HepG2 (cell line): Measurements from ENCODE around the gene CDKN1C. TPM values are rescaled to one million over a fixed set of nuclear protein-coding genes. Genes with fewer than 3 reads are reported as not detected.

Source experiments
- BCL6 ChIP-seq: IDR thresholded peaks from 2 replicates; pipeline ENCODE4 v1.6.1; 2016; ENCODE audit warnings: missing genetic modification reagents, missing compliant biosample characterization
- HOMEZ ChIP-seq: IDR thresholded peaks from 2 replicates; pipeline ENCODE4 v1.6.1; 2016; ENCODE audit warnings: low read depth
- MEF2D ChIP-seq: sonication (generic); formaldehyde crosslinking; IDR thresholded peaks from 2 replicates; pipeline ENCODE4 v1.5.1; 2020; ENCODE audit warnings: mild to moderate bottlenecking, missing genetic modification reagents
- MIXL1 ChIP-seq: IDR thresholded peaks from 2 replicates; pipeline ENCODE4 v1.6.1; 2016
- SMYD3 ChIP-seq: sonication (generic); formaldehyde crosslinking; IDR thresholded peaks from 2 replicates; pipeline ENCODE4 v1.8.1; 2023; ENCODE audit warnings: mild to moderate bottlenecking, missing genetic modification reagents
- SP140L ChIP-seq: sonication (generic); formaldehyde crosslinking; IDR thresholded peaks from 2 replicates; pipeline ENCODE4 v1.4.0; 2020; ENCODE audit warnings: missing genetic modification reagents, borderline replicate concordance
- ZBTB38 ChIP-seq: sonication (generic); formaldehyde crosslinking; IDR thresholded peaks from 2 replicates; pipeline ENCODE4 v1.5.1; 2020; ENCODE audit warnings: mild to moderate bottlenecking, missing genetic modification reagents
- ZBTB7A ChIP-seq: sonication (generic); formaldehyde crosslinking; IDR thresholded peaks from 2 replicates; pipeline ENCODE4 v1.8.0; 2022; ENCODE audit warnings: mild to moderate bottlenecking, missing genetic modification reagents
- ZFP41 ChIP-seq: sonication (generic); formaldehyde crosslinking; IDR thresholded peaks from 2 replicates; pipeline ENCODE4 v1.4.0; 2020; ENCODE audit warnings: mild to moderate bottlenecking, missing genetic modification reagents, borderline replicate concordance
- ZFY ChIP-seq: sonication (generic); formaldehyde crosslinking; IDR thresholded peaks from 2 replicates; pipeline ENCODE4 v1.4.0; 2020; ENCODE audit warnings: missing genetic modification reagents
- ZNF281 ChIP-seq: sonication (generic); formaldehyde crosslinking; IDR thresholded peaks from 2 replicates; pipeline ENCODE4 v1.4.0; 2020; ENCODE audit warnings: missing genetic modification reagents, borderline replicate concordance
- ZNF710 ChIP-seq: sonication (generic); formaldehyde crosslinking; IDR thresholded peaks from 2 replicates; pipeline ENCODE4 v1.5.0; 2020; ENCODE audit warnings: mild to moderate bottlenecking, missing genetic modification reagents, borderline replicate concordance
- polyA plus RNA-seq, 8 experiments: library from polyadenylated mRNA; depleted of rRNA in 3 of 8; stranded (reverse) in 7 of 8; unstranded in 1 of 8; fragments of >200 nt; fragmentation: Illumina TruSeq in 4 of 8; extraction: Trizol in 4 of 8; gene quantifications; 2 replicates each; pipeline versions ENCODE4 v1.2.1 to v1.2.3, GENCODE V29; 2011 to 2016; ENCODE audit warnings: low read depth in 4 of 8, missing spikeins in 1 of 8, mixed read lengths in 1 of 8; ENCODE audit not compliant: insufficient read depth in 1 of 8
- total RNA-seq, 5 experiments: library from RNA; depleted of rRNA; stranded (reverse); fragments of >200 nt; fragmentation: Illumina TruSeq; extraction: Trizol; gene quantifications; 2 replicates each; pipeline ENCODE4 v1.2.3, GENCODE V29; 2016; ENCODE audit warnings: low read depth in 1 of 5
- TF ChIP-seq, protein P1 (sequence below): sonication (generic); formaldehyde crosslinking; IDR thresholded peaks from 2 replicates; pipeline ENCODE4 v1.5.1; 2020; ENCODE audit warnings: mild to moderate bottlenecking, moderate library complexity, missing genetic modification reagents
- TF ChIP-seq, protein P2 (sequence below): sonication (generic); formaldehyde crosslinking; IDR thresholded peaks from 2 replicates; pipeline ENCODE4 v1.4.0; 2020; ENCODE audit warnings: missing genetic modification reagents

CDKN1C gene
- total and polyA plus RNA-seq, 2 of the 13 experiments (the other 11 are each of a cell fraction or from before 2014, with no cell fraction given): not detected

DNA sequence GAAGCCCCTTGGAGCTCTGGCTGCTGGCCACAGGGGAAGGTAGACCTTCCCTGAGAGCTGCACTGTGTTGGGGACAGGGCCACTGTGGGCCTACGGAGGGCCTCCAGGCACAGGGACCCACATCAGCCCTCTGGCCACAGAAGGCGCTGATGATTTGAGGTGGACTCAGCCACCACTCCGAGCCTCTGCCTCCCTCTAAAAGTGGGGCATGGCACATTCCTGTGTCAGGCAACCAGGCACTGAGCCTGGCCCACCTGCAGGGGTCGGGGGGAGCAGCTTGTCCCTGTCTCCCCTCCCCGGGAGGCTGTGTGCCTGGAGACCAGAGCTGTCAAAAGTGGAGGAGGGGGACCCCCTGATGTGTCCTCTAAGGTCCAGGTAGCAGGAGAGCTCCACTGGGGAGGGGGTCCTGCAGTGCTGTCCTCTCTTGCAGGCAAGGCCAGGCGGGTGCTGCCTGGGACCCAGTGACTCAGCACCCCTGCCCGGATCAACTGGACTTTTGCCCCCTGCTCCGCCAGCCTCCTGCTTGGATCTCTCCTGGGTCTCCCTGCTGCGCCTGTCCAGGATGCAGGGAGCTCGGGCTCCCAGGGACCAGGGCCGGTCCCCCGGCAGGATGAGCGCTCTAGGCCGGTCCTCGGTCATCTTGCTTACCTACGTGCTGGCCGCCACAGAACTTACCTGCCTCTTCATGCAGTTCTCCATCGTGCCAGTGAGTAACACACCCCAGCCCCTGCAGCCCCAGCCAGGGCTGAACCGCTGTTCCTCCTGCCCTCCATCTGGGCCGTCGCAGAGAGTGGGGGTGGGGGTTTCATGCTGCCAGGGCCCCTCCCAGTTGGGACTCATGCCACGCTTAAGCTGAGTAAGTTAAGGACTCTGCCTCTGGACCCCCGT is 17.5 kb upstream of the CDKN1C start (continued):
- TF ChIP-seq HOMEZ (CRISPR knock-in tag) (no peak), ZBTB7A (CRISPR knock-in tag) (peak; percentile 90), ZFY (CRISPR knock-in tag) (peak; percentile 53), ZFP41 (CRISPR knock-in tag) (no peak), ZNF710 (CRISPR knock-in tag) (no peak), SP140L (CRISPR knock-in tag) (no peak), BCL6 (no peak), ZNF281 (CRISPR knock-in tag) (no peak; the same call in 1 of the 2 replicates), ZBTB38 (CRISPR knock-in tag) (peak; percentile 43), SMYD3 (CRISPR knock-in tag) (no peak), MIXL1 (CRISPR knock-in tag) (no peak; the same call in 1 of the 2 replicates), MEF2D (CRISPR knock-in tag) (no peak)
- TF ChIP-seq, protein P1, sequence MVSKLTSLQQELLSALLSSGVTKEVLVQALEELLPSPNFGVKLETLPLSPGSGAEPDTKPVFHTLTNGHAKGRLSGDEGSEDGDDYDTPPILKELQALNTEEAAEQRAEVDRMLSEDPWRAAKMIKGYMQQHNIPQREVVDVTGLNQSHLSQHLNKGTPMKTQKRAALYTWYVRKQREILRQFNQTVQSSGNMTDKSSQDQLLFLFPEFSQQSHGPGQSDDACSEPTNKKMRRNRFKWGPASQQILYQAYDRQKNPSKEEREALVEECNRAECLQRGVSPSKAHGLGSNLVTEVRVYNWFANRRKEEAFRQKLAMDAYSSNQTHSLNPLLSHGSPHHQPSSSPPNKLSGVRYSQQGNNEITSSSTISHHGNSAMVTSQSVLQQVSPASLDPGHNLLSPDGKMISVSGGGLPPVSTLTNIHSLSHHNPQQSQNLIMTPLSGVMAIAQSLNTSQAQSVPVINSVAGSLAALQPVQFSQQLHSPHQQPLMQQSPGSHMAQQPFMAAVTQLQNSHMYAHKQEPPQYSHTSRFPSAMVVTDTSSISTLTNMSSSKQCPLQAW (CRISPR knock-in tag): no peak
- TF ChIP-seq, protein P2, sequence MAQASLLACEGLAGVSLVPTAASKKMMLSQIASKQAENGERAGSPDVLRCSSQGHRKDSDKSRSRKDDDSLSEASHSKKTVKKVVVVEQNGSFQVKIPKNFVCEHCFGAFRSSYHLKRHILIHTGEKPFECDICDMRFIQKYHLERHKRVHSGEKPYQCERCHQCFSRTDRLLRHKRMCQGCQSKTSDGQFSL (CRISPR knock-in tag): no peak
